Kidney (tissue), 14 donors: ENCODE data around the gene MAML3. TPM values are rescaled to one million over a fixed set of nuclear protein-coding genes. Genes with fewer than 3 reads are reported as not detected.

Source experiments
- DNase-seq, 5 donors: peaks; one replicate each; pipeline ENCODE4 v3.0.0-alpha.2; 2013 to 2020
- FAIRE-seq: peaks from 2 replicates; lab custom pipeline; 2012; peaks lifted over from hg19 to GRCh38; lab: Jason Lieb, UNC
- H3K27ac ChIP-seq, 2 donors: one replicate each; pipeline ENCODE4 v1.7.0; 2013; ENCODE audit warnings: low read depth in 2 of 2, low read length in 2 of 2, inconsistent platforms in 1 of 2
- H3K27me3 ChIP-seq: one replicate; pipeline ENCODE4 v1.7.1; 2013; ENCODE audit warnings: low read length, inconsistent platforms; ENCODE audit not compliant: control insufficient read depth, insufficient read depth
- H3K36me3 ChIP-seq, 3 donors: one replicate each; pipeline versions ENCODE4 v1.7.0 to v1.7.1; 2013; ENCODE audit warnings: low read length in 3 of 3, control low read depth in 1 of 3, inconsistent platforms in 1 of 3; ENCODE audit not compliant: insufficient read depth in 3 of 3, control insufficient read depth in 2 of 3
- H3K4me1 ChIP-seq, 3 donors: one replicate each; pipeline versions ENCODE4 v1.7.0 to v1.7.1; 2013; ENCODE audit warnings: low read length in 3 of 3, inconsistent platforms in 1 of 3, low read depth in 1 of 3; ENCODE audit not compliant: control insufficient read depth in 2 of 3, insufficient read depth in 2 of 3
- H3K4me3 ChIP-seq, 3 donors: one replicate each; pipeline versions ENCODE4 v1.7.0 to v1.8.1; 2013; ENCODE audit warnings: low read length in 3 of 3, control low read depth in 1 of 3, inconsistent platforms in 1 of 3
- H3K9ac ChIP-seq, 3 donors: one replicate each; pipeline versions ENCODE4 v1.7.0 to v1.7.1; 2013; ENCODE audit warnings: low read length in 3 of 3, control low read depth in 1 of 3, inconsistent platforms in 1 of 3
- H3K9me3 ChIP-seq, 3 donors: one replicate each; pipeline versions ENCODE4 v1.7.0 to v1.7.1; 2013; ENCODE audit warnings: low read length in 3 of 3, control low read depth in 1 of 3, inconsistent platforms in 1 of 3; ENCODE audit not compliant: control insufficient read depth in 2 of 3, insufficient read depth in 1 of 3
- CTCF ChIP-seq: IDR thresholded peaks from 3 replicates; pipeline ENCODE4 v1.5.1; 2012; ENCODE audit warnings: mild to moderate bottlenecking, moderate library complexity, borderline replicate concordance; ENCODE audit not compliant: insufficient read depth; ENCODE audit errors: extremely low read depth
- intact Hi-C: fragments of 100-400 bp; cut with DNase I; formaldehyde crosslinking; loops from one replicate; pipeline ENCODE4 v1.11.1; 2022
- polyA plus RNA-seq: library from polyadenylated mRNA; stranded (reverse); fragments of 350-450 nt; fragmentation: Illumina TruSeq; extraction: RNeasy Lipid Tissue Mini Kit (QIAGEN cat#74804); gene quantifications from one replicate; pipeline ENCODE4 v1.2.3, GENCODE V29; 2014; ENCODE audit warnings: low read depth, low replicate concordance; ENCODE audit not compliant: insufficient read depth
- total RNA-seq: library from RNA; stranded (reverse); fragmentation: NEBNext Ultra II Directional; extraction: Animal tissue kit (Norgen Biotek cat#: 25700); gene quantifications from one replicate; pipeline ENCODE4 v1.2.1, GENCODE V29; 2021
- donor health status: control.
- donor health status: control.
- donor health status: control.
- donor health status: control.
- donor health status: control.
- donor health status: DM: yes; HTN: yes; CAD: no.
- donor health status: Normal renal cell carcinoma (clear cell type).

MAML3 gene
- total and polyA plus RNA-seq, 2 donors from 2014 or later: 1.4 to 10.4 TPM

- FAIRE-seq: no peak
- Histone ChIP-seq H3K9me3 (no peaks in the 10 kb centered on the region), H3K36me3 (no peaks in the 10 kb centered on the region), H3K9ac (no peak overlapping the region), H3K27me3 (no peaks in the 10 kb centered on the region), H3K4me1 (peaks cover 0 to 8% (median 7%) of the 10 kb centered on the region in 3 donors), H3K4me3 (no peak overlapping the region), H3K27ac (no peak overlapping the region)
- DNase-seq: no peak
- intact Hi-C loops: no loop called here
- no peak for TF ChIP-seq CTCF
These were observed 15.6 kb downstream of the MAML3 start for GRCh38 chr4:140138428-140138827.

DNA sequence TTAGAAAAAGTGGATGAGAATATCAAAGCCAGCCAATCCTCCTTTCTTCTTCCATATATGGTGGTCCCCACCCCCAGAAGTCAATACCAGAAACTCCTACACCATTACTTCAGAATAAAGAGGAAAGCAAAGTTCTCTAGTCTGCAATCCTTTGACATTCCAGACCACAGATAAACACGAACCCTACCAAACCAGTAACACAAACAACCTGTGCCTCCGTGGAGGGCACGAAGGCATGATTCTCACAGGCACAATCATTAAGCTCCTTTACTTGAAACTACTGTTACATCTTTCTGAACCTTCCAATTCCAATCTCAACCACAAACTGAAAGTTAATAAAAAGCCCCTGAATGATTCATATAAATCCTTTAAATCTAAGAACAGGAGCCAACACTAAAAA is 16.3 kb downstream of the MAML3 start:
- Histone ChIP-seq H3K36me3 (no peaks in the 10 kb centered on the region), H3K27me3 (no peaks in the 10 kb centered on the region), H3K4me1 (peaks cover 0 to 8% (median 7%) of the 10 kb centered on the region in 3 donors), H3K27ac (peak overlapping the region in 1 of 2 donors; percentile 34), H3K4me3 (peak overlapping the region in 1 of 3 donors; percentile 5), H3K9ac (no peak overlapping the region), H3K9me3 (no peaks in the 10 kb centered on the region)
- intact Hi-C loops: no loop called here
- FAIRE-seq: no peak
- TF ChIP-seq CTCF: no peak
- DNase-seq: peak in 2 of 5 donors; percentile 56 to 58

DNA sequence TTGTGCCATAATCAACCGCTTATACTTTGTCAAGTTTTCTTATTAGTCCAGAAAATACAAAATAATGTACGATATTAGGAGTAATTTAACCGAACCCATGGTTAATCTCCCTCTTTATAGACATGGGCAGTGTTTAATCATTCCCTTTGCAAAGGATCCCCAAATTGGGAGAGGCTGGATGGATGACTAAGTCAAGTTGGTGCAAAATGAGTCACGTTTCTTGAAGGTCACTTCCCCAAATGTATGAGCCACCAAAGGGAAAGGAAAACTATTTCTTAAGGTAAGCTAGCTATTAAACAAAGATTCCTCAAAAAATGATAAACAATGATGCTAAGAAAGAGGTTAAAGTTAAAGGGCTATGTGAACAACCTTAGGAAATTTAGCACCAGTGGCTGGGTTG is 17.5 kb downstream of the MAML3 start:
- Histone ChIP-seq H3K4me3 (no peak overlapping the region), H3K4me1 (peaks cover 0 to 8% (median 7%) of the 10 kb centered on the region in 3 donors), H3K9me3 (no peaks in the 10 kb centered on the region), H3K27me3 (no peaks in the 10 kb centered on the region), H3K27ac (no peak overlapping the region), H3K9ac (no peak overlapping the region), H3K36me3 (no peaks in the 10 kb centered on the region)
- FAIRE-seq: no peak
- DNase-seq: no peak
- TF ChIP-seq CTCF: no peak
- intact Hi-C loops: no loop called here
